CD4-positive, alpha-beta T cell treated with Interleukin-15 for 4 hours (primary cell): Measurements from ENCODE around the gene MRPL32.

ENCODE experiments used
- DNase-seq: peaks from one replicate; pipeline ENCODE4 v3.0.0-alpha.2; 2020; ENCODE audit warnings: low spot score

MRPL32 gene

DNA sequence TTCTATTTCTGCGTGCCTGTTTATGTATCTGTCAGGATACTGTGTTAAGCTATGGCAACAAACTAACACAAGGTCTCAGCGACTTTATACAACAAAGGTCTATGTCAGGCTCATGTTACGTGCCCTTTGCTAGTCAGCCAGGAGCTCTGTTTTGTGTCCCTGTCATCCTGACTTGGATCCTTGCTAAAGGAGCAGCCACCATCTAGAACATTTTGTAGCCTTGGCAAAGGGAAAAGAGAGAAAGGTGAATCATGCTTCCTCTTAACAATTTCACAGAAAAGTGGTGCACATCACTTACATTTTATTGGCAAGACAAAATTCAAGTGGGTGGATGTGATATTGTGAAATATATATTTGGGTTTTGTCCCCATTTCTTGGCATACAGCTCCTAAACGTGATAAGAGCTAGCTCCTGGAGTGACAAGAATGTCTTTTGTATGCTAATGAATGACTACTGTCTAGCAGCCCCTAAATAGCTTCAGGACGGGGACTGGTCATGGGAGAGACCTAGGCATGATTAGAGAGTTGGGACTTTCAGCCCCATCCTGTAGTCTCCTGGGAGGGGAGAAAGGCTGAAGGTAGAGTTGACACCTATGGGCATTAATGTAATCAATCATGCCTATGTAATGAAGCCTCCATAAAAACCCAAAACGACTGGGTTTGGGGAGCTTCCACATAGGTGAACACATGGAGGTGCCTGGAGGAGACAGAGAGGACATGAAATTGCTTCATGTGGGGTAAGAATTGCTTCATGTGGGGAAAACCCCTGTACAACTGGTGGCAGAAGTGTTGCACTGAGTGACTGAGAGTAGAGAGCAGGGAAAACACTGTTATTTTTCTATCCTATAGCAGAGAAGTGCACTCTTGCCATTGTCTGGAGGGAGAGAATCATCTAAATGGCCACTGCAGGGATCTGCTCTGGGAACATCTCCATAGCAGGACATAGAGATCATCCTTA lies 33.0 kb downstream of the MRPL32 start:
- no peak for DNase-seq

DNA sequence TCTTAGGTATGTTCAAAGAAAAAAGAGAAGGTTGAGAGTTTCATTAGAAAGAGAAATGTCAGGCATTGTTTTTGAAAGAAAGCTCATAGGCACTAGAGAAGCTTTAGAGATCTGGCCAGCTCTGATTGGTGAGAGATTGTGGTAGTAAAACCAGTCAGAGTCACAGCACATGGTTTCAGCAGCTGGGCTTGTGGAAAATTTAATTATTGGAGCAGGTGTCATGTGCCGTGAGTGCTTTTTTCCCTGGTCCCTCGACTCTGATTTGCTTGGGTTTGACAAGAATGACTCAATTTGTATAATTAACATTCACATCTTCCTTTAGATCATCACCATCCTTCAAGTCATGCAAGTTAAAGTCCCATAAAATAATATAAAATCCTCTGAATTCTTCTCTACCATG lies 35.2 kb downstream of the MRPL32 start:
- no peak for DNase-seq

DNA sequence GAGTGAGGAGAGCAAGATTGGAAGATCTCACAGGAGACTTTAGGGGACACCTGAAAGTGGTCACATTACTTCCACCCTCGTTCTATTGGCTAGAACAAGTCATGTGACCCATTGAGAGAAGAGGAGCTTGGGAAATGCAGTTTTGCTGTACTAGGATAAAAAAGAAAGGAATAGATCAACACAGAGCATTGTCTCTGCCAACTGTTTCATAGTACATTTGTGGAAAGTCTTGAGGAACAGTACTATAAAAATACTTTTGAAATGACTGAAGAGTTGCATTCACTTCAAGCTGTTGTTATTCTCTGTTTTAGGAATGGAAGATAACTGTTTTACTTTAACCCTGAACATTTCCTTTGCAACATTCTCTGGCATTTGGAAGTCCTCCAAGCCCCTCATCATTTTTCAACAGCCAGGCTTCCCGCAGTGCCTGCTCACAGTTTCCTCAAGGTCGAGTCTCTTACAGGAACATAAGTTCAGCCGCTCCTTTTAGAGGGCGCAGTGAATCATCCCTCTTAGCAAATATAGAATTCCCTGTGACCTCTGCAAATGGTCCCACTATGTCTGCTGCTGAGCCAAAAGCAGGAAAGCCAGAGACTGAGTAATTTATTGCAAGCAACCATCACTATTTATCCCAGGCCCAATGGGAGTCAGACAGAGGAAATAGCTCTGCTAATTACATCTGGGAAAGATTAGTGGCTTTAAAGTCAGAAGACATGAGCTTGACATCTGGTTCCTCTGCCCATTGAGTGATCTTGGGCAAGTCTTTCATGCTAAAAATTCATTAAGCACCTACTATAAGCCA lies 40.7 kb downstream of the MRPL32 start:
- no peak for DNase-seq

DNA sequence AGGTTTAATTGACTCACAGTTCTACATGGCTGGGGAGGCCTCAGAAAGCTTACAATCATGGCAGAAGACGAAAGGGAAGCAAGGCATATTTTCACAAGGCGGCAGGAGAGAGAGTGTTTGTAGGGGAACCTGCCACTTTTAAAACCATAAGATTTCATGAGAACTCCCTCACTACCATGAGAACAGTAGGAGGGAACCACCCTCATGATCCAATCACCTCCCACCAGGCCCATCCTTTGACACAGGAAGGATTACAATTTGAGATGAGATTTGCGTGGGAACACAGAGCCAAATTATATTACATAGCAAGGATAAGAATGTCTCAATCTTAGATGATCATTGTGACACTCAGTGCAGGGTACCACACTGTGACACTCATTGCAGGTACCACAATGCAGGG lies 44.2 kb downstream of the MRPL32 start:
- no peak for DNase-seq

DNA sequence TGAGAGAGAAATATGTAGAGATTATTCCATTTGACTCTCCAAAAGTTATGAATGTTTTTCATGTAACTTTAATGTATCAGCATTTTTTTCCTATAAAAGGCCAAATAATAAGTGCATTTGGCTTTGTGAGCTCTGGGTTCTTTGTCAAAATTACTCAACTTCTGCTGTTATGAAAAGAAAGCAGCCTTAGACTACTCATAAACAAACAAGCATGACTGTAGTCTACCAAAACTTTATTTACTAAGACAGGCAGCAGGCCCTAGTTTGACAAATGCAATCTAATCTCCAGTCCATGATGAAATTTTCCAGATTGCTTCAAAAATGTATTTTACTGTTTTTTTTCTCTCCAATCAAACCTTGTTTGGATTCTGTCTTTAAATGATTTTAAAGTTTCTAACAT lies 46.3 kb downstream of the MRPL32 start:
- no peak for DNase-seq

DNA sequence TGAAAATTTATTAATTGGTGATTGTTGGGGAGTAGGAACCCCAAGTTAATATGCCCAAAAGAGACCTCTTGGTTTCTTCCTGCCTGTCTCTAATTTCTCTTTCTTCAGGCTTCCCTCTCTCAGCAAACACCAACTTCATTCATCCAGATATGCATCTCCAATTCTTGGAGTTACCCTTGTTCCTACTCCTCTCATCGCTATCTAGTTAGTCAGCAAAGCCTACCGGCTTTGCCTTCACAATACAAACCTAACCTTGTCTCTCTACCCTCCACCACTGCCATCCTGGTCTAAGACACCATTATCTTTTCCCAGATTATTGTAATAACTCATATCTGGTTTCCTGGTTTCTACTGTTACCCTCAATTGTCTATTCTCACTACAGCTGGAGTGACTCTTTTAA lies 47.9 kb downstream of the MRPL32 start:
- DNase-seq: no peak

DNA sequence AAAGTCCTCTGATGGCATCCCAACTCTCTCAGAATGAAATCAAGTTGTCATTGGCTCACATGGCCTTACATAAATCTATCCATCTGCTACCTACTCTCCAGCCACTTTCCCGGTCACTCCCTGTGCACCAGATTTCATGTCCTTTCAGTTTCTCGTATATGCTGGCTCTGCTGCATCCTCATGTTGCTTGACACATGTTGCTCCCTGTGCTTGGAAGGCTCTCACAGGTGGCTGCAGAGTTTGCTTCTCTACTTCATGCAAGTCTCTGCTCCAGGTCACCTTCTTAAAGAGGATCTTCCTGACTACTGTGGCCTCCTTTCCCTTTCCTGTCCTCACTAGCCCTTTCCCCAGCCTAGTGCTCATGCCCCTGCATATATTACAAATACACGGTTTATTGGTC lies 48.3 kb downstream of the MRPL32 start:
- no peak for DNase-seq

DNA sequence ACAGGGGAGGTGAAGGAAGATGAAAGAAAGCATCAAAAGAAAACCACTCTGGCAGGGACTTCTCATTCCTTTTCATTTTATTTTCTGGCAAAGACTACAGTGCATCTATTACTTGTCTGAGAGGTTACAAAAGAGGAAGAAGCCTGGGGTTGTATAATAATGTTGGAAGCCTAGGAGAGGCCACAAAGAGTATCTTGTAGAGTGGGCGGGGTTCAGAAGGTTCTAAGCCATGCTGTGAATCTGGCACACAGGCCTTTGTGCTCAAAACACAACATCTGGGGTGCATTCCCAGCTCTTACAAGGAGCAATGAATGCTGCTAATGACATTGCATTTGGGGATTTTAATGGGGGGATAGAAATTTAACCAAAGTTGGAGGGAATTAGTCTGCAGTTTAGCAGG lies 49.4 kb downstream of the MRPL32 start:
- DNase-seq: no peak

DNA sequence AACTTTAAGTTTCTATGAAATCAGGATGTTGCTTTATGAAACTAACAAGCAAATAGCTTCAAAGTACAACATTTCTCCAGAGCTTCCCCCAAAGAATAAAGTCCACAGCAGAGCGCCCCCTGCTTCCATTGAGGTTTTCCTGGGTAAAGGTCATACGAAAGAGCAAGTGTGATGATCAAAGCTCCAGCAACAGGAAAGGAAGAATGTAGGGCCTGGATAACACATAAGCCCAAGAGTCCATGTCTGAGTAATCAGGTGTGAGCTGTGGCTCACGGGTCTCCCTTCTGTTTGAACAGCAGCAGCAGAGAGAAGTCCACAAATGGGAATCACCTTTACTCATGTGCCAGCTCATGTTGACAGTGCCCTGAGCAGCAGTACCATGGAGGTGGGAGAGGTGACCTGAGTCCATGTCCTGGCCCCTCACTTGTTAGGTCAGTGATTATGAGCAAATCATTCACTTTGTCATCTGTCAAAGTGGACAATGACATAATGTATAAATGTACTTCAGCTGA lies 50.5 kb downstream of the MRPL32 start:
- no peak for DNase-seq

DNA sequence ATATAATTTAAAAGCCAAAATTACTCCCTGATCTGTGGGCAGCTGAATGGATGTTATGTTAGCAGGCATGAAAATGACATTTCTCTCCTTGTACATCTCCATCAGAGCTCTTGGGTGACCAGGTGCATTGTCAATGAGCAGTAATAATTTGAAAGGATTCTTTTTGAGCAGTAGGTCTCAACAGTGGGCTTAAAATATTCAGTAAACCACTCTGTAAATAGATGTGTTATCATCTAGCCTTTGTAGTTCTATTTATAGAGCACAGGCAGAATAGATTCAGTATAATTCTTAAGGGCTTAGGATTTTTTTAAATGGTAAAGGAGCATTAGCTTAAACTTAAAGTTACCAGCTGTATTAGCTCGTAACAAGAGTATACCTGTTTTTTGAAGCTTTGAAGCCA lies 52.0 kb downstream of the MRPL32 start:
- DNase-seq: no peak

DNA sequence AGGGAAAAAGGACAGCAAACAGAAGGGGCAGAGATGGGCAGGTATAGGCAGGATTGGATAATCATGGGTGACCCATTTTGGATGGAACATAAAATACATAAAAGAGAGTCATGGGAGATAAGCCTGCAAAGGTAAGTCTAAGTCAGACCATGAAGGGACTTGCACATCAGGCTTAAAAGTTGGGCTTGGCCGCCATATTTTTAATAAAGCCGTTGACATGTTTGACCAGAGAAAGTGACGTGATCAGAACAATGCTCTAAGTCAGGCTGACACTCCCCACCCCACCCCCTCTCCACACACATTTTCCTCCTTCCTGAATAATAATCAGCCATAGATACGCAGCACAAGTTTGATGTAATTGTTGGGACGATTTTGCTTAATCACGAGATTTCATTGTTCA lies 54.0 kb downstream of the MRPL32 start:
- DNase-seq: no peak

DNA sequence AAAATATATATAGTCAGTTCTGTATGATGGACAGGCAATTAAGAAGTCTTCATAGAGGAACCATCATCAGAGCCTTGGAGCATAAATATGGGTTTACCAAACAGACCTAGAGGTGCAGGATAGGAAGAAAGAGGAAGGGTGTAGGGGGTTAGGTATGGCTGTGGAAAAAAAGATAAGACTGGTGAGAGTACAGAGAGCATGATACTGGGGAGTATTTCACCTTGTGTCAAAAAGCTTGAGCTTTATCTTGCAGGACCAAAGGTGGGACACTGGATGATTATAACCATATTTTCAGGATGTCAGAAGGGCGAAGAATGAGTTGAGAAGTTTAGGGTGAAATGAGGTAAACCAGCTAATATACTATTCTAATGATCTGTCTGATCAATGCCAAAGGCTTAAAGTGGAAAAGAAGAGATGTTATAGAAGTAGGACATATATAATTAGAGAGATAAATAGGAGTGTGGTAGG lies 54.6 kb downstream of the MRPL32 start:
- no peak for DNase-seq
